PFSK-1 (cell line): ENCODE measurements around the gene CMYA5.

Experiments
- FOXP2 ChIP-seq: optimal IDR thresholded peaks from 2 replicates; pipeline ENCODE3; 2011; ENCODE audit warnings: borderline replicate concordance, control low read depth, inconsistent platforms; ENCODE audit not compliant: insufficient read depth; ENCODE audit errors: extremely low read length, extremely low read depth
- POLR2AphosphoS5 ChIP-seq: IDR thresholded peaks from 2 replicates; pipeline ENCODE4 v1.6.1; 2012; ENCODE audit warnings: low read depth, mild to moderate bottlenecking, control low read depth, low read length, moderate library complexity
- REST ChIP-seq, 2 experiments: IDR thresholded peaks; 2 replicates each; pipeline versions ENCODE4 v1.6.1 to v1.8.0; 2011 to 2012; ENCODE audit warnings: low read depth in 2 of 2, low read length in 2 of 2, control low read depth in 1 of 2, inconsistent platforms in 1 of 2, mild to moderate bottlenecking in 1 of 2, moderate library complexity in 1 of 2; ENCODE audit not compliant: insufficient read depth in 1 of 2
- SIN3A ChIP-seq: IDR thresholded peaks from 2 replicates; pipeline ENCODE4 v1.6.1; 2012; ENCODE audit warnings: mild to moderate bottlenecking, low read length, moderate library complexity, borderline replicate concordance; ENCODE audit not compliant: insufficient read depth
- TAF1 ChIP-seq: IDR thresholded peaks from 2 replicates; pipeline ENCODE4 v1.6.1; 2012; ENCODE audit warnings: low read length, control low read depth, borderline replicate concordance; ENCODE audit not compliant: insufficient read depth

CMYA5 gene

DNA sequence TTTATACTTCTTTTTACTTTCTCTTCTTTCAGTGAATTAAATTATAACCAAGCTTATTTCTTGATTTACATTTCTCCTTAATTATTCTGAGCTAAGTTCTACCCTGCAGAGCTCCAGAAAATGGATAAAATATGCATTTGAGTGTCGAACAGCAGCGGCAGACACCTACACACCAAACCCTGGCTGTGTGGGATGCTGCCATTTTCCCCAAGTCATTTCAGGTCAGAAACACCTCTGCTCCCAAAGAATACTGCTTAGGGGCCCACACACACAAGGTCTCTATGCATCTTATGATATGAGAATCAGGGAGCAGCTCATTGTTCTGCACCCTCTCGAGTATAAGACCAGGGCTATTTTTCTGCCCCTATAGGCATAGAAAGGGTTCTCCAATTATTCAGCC, 122.3 kb downstream of the CMYA5 start:
- TF ChIP-seq POLR2AphosphoS5 (no peak), FOXP2 (no peak), TAF1 (no peak), SIN3A (no peak), REST (IDR thresholded peaks at IDR 0.05; ENCODE audit: insufficient read depth in 1 of 2, low read depth in 2 of 2, low read length in 2 of 2) (no peak)

- no peak for TF ChIP-seq POLR2AphosphoS5
- no peak for TF ChIP-seq SIN3A
- no peak for TF ChIP-seq TAF1
- no peak for TF ChIP-seq REST (IDR thresholded peaks at IDR 0.05; ENCODE audit: insufficient read depth in 1 of 2, low read depth in 2 of 2, low read length in 2 of 2)
- no peak for TF ChIP-seq FOXP2
Observed at GRCh38 chr5:79814699-79815098, 125.1 kb downstream of the CMYA5 start.

DNA sequence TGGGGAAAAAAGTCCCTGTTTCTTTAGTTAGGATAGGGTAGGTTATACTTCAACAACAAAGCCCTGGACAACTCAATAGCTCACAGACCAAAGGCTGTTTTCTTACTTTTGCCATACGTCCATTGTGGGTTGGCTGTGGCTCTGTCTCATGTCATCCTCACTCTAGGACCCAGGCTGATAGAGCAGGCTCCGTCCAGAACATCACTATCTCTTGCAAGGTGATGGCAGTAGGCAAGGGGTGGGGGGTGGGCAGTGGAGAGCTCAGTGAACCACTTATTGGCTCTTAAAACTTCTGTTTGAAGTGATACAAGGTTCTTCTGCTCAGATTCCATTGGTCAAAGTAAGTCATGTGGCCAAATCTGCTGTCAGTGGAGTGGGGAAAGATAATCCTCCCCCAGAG, 126.4 kb downstream of the CMYA5 start:
- TF ChIP-seq POLR2AphosphoS5 (no peak), FOXP2 (no peak), REST (IDR thresholded peaks at IDR 0.05; ENCODE audit: insufficient read depth in 1 of 2, low read depth in 2 of 2, low read length in 2 of 2) (no peak), SIN3A (no peak), TAF1 (no peak)

DNA sequence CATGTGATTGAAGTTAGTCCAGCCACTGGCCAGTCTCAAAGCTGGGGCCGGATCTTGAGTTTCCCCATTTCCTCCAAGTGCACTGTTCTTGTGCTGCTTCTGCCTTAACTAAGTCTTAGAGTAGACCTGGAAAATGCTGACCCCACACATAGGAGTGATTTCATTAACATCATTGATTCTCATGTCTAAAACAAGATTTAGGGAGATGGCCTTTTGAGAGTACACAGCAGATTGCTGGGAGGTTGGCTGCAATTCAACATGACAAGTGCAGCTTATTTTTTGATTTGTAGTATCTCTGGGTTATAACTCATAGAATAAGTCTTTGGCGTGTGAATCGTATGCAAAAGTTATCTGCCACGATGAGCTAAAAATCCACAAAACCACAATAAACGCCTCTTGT, 131.0 kb downstream of the CMYA5 start:
- TF ChIP-seq SIN3A (no peak), POLR2AphosphoS5 (no peak), FOXP2 (no peak), REST (IDR thresholded peaks at IDR 0.05; ENCODE audit: insufficient read depth in 1 of 2, low read depth in 2 of 2, low read length in 2 of 2) (no peak), TAF1 (no peak)

DNA sequence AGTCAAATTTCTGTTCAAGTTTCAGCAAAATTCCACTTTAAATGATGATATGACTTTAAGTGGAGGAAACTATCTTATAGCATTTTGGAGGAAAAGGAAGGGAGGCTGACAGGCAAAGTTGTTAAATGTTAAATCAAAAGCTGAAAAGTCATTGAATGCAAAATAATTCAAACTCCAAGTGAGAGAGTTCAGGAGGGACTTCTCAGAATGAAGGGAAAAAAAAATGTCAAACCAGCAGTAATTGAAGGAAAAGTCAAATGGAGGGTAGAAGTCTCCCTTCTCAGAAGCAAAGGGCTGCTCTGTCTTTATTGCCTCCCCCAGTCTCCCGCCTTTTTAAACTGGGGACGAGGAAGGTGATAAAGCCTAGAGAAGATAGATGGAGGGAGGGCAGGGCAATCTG, 134.8 kb downstream of the CMYA5 start:
- TF ChIP-seq SIN3A (no peak), REST (IDR thresholded peaks at IDR 0.05; ENCODE audit: insufficient read depth in 1 of 2, low read depth in 2 of 2, low read length in 2 of 2) (no peak), POLR2AphosphoS5 (no peak), TAF1 (no peak), FOXP2 (no peak)
